Jurkat, Clone E6-1 (cell line): Measurements from ENCODE around the gene DYRK1A.

ENCODE experiments used
- DNase-seq: peaks from one replicate; pipeline ENCODE4 v3.0.0-alpha.2; 2011; ENCODE audit warnings: low read depth, low spot score
- H3K4me3 ChIP-seq: 2 replicates; pipeline ENCODE4 v1.5.1; 2011; ENCODE audit warnings: mild to moderate bottlenecking, low read length, control low read depth, moderate library complexity

The DYRK1A gene

DNA sequence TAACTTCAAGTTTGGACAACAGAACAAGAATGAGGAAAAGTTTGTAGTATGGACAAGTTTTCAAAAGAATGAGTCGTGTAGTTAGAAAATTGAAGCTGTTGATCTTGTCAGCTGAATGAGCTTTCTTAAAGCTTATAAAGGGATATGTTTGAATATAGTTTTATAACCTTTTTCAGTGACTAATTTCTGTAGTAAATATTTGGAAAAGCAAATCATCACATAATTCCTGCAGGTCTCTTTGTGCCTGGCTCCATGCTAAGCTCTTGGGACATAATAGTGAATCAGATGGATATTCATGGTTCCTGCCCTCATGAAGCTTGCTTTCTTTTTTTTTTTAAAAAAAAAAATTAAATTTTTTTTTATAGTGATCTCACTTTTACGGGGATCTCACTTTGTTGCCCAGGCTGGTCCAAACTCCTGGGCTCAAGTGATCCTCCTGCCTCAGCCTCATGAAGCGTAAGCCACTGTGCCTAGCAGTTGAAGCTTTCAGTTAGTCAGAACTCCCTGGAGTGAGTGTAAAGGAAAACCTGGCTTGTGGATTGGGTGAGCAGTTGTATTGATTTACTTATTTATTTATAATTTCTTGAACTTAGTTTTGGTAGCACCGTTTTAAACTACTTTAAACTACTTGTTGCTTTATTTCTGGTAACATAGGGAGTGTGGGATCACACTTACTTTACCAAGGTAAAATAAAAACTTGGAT, 15.5 kb downstream of the DYRK1A start:
- DNase-seq: no peak

GRCh38 chr21:37383086-37383485, 16.5 kb downstream of the DYRK1A start:
- no peak overlapping the region for H3K4me3 ChIP-seq
- no peak for DNase-seq

More for the DNA sequence above, 15.5 kb downstream of the DYRK1A start:
- H3K4me3 ChIP-seq: no peak overlapping the region

DNA sequence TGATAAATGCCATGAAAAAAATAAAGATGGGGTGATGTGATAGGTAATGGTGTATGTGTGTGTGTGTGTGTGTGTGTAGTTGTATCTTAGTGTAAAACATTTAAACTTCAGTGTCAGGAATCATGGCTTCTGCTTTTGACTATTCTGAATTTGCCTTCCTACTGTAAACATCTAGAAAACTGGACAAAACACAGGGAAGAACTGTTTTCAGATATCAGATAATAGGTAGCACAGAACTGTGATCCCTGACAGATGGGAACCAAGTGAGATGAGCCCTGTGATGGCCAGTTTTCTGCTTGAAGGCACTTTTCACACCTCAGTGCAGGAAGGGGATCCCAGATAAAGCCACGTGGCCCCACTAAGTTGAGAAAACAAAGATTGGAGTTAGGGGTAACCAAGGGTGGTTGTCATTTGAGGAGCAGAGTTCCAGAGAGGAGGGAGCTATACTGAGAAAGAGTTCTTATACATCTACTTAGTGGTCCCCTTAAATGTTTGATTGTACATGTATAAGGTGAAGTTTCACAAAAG, 17.3 kb downstream of the DYRK1A start:
- DNase-seq: no peak
- H3K4me3 ChIP-seq: no peak overlapping the region

DNA sequence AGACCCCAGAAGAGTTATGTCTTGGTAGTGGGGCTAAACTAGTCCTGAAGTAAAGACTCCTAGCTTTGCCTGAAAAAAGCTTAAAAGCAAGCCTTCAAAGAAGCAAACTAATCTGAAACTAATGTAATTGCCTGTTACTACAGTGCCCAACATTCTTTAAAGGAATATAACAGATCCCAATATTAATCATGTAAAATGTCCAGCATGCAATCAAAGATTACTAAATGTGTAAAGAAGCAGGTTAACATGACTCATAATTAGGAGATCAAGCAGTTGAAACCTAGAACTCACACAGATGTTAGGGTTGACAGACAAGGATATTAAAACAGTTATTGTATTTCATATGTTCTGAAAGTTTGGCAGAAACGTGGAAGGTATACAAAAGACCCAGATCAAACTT, 17.8 kb downstream of the DYRK1A start:
- DNase-seq: no peak
- no peak overlapping the region for H3K4me3 ChIP-seq

DNA sequence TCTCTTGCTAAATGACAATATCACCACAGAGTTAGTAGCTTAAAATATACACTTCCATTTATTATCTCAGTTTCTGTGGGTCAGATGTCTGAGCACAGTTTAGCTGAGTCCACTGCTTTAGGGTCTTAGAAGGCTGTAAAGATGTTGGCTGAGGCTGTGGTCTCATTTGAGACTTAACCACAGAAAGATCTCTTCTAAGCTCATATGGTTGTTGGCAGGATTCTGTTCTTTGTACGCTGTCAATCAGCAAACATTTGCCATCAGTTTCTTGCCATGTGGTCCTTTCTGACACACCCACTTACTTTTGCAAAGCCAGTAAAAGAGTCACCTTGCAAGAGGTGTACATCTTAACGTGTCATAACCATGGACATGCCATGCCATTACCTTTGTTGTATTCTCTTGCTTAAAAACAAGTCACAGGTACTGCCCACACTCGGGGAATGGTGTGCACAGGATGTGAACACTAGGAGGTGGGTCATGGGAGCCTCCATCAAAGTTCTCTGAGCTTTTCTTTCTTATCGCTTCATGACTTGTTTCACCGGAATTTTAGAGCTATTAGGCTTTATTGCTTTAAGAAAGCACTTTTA, 18.7 kb downstream of the DYRK1A start:
- peak; percentile 40 for DNase-seq

DNA sequence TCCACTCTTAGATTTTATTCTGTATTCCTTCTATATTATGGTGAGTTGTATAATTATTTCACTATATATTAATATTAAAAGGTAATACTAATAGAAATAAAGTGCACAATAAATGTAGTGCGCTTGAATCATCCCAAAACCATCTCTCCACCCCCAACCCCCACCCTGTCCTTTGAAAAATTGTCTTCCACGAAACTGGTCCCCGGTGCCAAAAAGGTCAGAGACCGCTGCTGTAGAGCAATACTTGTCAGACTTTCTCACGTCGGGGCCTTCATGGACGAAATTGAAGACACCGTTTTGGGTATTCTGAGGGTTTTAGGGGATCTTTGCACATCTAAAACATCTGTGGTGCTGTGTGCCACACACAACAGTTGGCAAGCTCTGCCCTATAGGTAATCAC, 19.6 kb downstream of the DYRK1A start:
- no peak overlapping the region for H3K4me3 ChIP-seq
- no peak for DNase-seq

More for the DNA sequence above, 18.7 kb downstream of the DYRK1A start:
- no peak overlapping the region for H3K4me3 ChIP-seq

- no peak overlapping the region for H3K4me3 ChIP-seq
- no peak for DNase-seq
These were observed 22.9 kb downstream of the DYRK1A start for GRCh38 chr21:37389456-37389855.

GRCh38 chr21:37391666-37392065, 25.1 kb downstream of the DYRK1A start:
- H3K4me3 ChIP-seq: no peak overlapping the region

DNA sequence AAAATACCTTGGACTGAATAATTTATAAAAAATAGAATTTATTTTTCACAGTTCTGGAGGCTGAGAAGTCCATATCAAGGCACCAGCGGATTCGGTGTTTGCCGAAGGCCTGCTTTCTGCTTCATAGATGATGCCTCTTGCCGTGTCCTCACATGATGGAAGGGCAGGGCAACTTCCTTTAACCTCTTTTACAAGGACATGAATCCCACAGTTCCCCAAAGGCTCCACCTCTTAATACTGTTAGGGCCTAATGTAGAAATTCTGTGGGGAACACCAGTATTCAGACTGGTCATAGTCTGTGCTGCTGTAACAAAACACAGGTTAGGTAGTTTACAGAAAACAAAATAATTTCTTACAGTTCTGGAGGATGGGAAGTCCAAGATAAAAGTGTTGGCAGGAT, 25.9 kb downstream of the DYRK1A start:
- no peak for DNase-seq
- no peak overlapping the region for H3K4me3 ChIP-seq

More at GRCh38 chr21:37391666-37392065, 25.1 kb downstream of the DYRK1A start:
- DNase-seq: no peak

- DNase-seq: no peak
- no peak overlapping the region for H3K4me3 ChIP-seq
These were observed 26.5 kb downstream of the DYRK1A start for GRCh38 chr21:37393030-37393429.

DNA sequence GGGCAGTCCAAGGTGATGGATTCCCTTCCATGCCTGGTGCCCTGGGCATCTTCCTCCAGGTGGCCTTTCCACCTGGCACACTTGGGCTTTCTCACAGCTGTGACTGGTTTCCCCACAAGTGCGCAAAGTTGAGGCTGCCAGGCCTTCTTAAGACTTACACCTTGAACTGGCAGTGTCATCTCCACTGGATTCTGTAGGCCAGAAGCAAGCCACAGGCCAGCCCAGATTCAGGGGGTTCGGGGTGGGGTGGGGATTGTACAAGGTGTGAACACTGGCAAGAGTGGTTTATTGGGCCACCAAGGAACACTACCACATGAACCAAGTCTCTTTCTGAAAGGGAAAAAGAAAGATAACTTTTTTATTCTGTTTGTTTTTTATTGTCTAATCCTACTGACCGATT, 27.2 kb downstream of the DYRK1A start:
- H3K4me3 ChIP-seq: no peak overlapping the region
- DNase-seq: no peak

GRCh38 chr21:37395961-37396360, 29.4 kb downstream of the DYRK1A start:
- DNase-seq: no peak
- no peak overlapping the region for H3K4me3 ChIP-seq

DNA sequence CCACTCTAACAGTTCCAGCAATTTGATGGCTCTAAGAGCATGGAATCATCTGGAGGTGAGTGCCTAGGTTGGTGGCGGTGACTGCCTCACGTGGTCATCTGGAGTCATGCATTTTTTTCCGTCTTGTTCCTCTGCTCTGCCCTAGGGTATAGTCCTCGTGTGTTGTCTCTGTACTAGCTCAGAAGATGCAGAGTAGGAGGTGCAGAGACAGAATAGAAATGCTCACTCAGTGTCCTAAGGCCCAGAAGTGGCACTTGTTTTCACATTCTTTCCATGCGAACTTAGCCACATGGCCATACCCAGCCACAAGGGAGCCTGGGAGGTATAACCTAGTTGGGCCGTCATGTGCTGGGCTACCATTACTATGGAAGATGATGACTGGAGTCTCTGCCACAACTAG, 30.3 kb downstream of the DYRK1A start:
- no peak for DNase-seq
- no peak overlapping the region for H3K4me3 ChIP-seq

DNA sequence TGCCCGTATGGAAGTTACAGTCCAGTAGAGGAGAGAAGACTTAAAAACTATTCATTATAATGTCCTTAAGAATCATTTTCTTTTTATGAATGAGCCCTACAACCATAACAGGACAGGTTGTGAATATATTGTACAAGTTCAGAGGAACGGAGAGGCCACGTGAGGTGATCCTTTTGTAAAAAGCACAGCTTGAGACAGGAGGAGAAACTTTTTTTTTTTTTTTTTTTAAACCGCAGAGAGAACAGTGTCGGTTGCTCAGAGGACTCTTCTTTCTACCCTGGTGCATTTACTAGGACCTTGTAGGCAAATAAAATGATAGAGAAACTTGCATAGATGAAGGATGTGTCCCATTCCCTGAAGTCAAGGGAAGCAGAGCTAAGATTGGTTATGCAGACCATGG, 32.1 kb downstream of the DYRK1A start:
- DNase-seq: peak; percentile 84
- H3K4me3 ChIP-seq: peak overlapping the region; percentile 31

GRCh38 chr21:37402251-37402867, 35.8 kb downstream of the DYRK1A start:
- no peak for DNase-seq
- no peak overlapping the region for H3K4me3 ChIP-seq

DNA sequence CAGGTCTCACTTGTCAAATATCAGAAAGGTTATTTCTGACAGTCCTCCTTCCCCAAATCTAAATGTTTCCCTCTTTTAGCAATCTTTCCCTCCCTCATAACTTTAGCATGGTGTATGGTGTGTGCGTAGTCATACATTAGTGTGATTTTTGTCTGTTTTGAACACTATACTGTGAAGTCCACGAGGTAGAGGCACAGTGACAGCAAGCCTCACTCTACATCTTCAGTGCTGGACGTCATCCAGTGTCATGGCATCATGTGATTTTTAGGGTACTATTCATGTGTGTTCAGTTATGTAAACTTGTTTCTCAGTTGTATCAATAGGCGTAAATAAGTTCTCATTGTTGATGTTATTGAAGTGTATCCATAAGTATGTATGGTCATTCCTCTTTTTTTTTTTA, 39.1 kb downstream of the DYRK1A start:
- no peak for DNase-seq
- no peak overlapping the region for H3K4me3 ChIP-seq

GRCh38 chr21:37407719-37408420, 41.3 kb downstream of the DYRK1A start:
- H3K4me3 ChIP-seq: no peak overlapping the region
- DNase-seq: no peak

GRCh38 chr21:37408464-37409193, 42.1 kb downstream of the DYRK1A start:
- no peak for DNase-seq

GRCh38 chr21:37410639-37411038, 44.1 kb downstream of the DYRK1A start:
- DNase-seq: no peak
- no peak overlapping the region for H3K4me3 ChIP-seq

More at GRCh38 chr21:37408464-37409193, 42.1 kb downstream of the DYRK1A start:
- no peak overlapping the region for H3K4me3 ChIP-seq
